H1 (cell line): ENCODE measurements around the gene SLC5A10. TPM values are rescaled to one million over a fixed set of nuclear protein-coding genes. Genes with fewer than 3 reads are reported as not detected.
A peak's percentile ranks its signal among the peaks of the same experiment; 100 is the strongest.

Experiments
- CTCF ChIA-PET: fragments of 300-600 bp; sonication (Branson Sonifier 250); formaldehyde crosslinking; loops from one replicate; lab custom pipeline; 2021; ENCODE audit not compliant: partially characterized antibody; lab: Charles Lee
- POLR2A ChIA-PET: fragments of 300-600 bp; sonication (Branson Sonifier 250); formaldehyde crosslinking; loops from one replicate; lab custom pipeline; 2021; ENCODE audit warnings: inconsistent platforms; ENCODE audit not compliant: partially characterized antibody; lab: Charles Lee
- DNase-seq, 2 experiments: peaks; one replicate each; pipeline versions ENCODE4 v3.0.0 to v3.0.0-alpha.2; 2010 to 2022; ENCODE audit warnings: low spot score in 2 of 2, low read depth in 1 of 2, mixed read lengths in 1 of 2
- FAIRE-seq: peaks from 2 replicates; lab custom pipeline; 2011; peaks lifted over from hg19 to GRCh38; lab: Jason Lieb, UNC
- H2AFZ ChIP-seq: 2 replicates; pipeline ENCODE4 v1.8.1; 2012; ENCODE audit warnings: low read length, inconsistent platforms
- H2AK5ac ChIP-seq: 2 replicates; pipeline ENCODE4 v1.6.1; 2013; ENCODE audit warnings: low read depth, low read length
- H2BK120ac ChIP-seq: replicated peaks from 2 replicates; pipeline ENCODE3; 2013; ENCODE audit warnings: low read depth, low read length, inconsistent platforms
- H2BK12ac ChIP-seq: 2 replicates; pipeline ENCODE4 v1.6.1; 2013; ENCODE audit warnings: low read depth, low read length
- H2BK15ac ChIP-seq: 2 replicates; pipeline ENCODE4 v1.6.1; 2013; ENCODE audit warnings: low read length
- H2BK20ac ChIP-seq: 2 replicates; pipeline ENCODE4 v1.6.1; 2013; ENCODE audit warnings: low read length
- H2BK5ac ChIP-seq: 2 replicates; pipeline ENCODE4 v1.6.1; 2013; ENCODE audit warnings: low read depth, low read length
- H3K14ac ChIP-seq: 2 replicates; pipeline ENCODE4 v1.6.1; 2013; ENCODE audit warnings: inconsistent platforms; ENCODE audit not compliant: insufficient read length
- H3K18ac ChIP-seq: 2 replicates; pipeline ENCODE4 v1.6.1; 2013; ENCODE audit warnings: low read length; ENCODE audit errors: extremely low read depth
- H3K23ac ChIP-seq: 2 replicates; pipeline ENCODE4 v1.6.1; 2013; ENCODE audit warnings: inconsistent platforms; ENCODE audit not compliant: insufficient read length
- H3K23me2 ChIP-seq: 2 replicates; pipeline ENCODE4 v1.6.1; 2013; ENCODE audit warnings: low read depth, low read length
- H3K27ac ChIP-seq: 2 replicates; pipeline ENCODE4 v1.6.1; 2011; ENCODE audit warnings: low read depth, low read length, inconsistent platforms
- H3K27me3 ChIP-seq, 4 experiments: replicated peaks in 1 of 4; 1 replicate in 1 of 4; 2 replicates in 3 of 4; pipeline versions ENCODE4 v1.6.1 to v1.8.1; 2011 to 2013; ENCODE audit warnings: low read length in 3 of 4, mild to moderate bottlenecking in 3 of 4, inconsistent platforms in 2 of 4, mixed read lengths in 2 of 4, moderate library complexity in 1 of 4; ENCODE audit not compliant: control insufficient read depth in 3 of 4, insufficient read depth in 3 of 4; ENCODE audit errors: extremely low read depth in 1 of 4
- H3K36me3 ChIP-seq, 4 experiments: 2 replicates each; pipeline versions ENCODE4 v1.6.1 to v1.8.1; 2011 to 2013; ENCODE audit warnings: mild to moderate bottlenecking in 4 of 4, low read length in 3 of 4, moderate library complexity in 2 of 4, control low read depth in 1 of 4, inconsistent platforms in 1 of 4; ENCODE audit not compliant: insufficient read depth in 4 of 4, control insufficient read depth in 2 of 4
- H3K4ac ChIP-seq: replicated peaks from 2 replicates; pipeline ENCODE3; 2013; ENCODE audit warnings: low read length, low read depth, mixed read lengths, inconsistent platforms; ENCODE audit not compliant: insufficient read length
- H3K4me1 ChIP-seq, 4 experiments: replicated peaks in 1 of 4; 1 replicate in 1 of 4; 2 replicates in 3 of 4; pipeline versions ENCODE4 v1.6.1 to v1.8.1; 2011 to 2013; ENCODE audit warnings: low read length in 3 of 4, inconsistent platforms in 2 of 4, mixed read lengths in 1 of 4; ENCODE audit not compliant: insufficient read depth in 4 of 4, control insufficient read depth in 3 of 4
- H3K4me2 ChIP-seq, 2 experiments: 2 replicates each; pipeline versions ENCODE4 v1.6.1 to v1.8.1; 2011 to 2013; ENCODE audit warnings: low read depth in 2 of 2, low read length in 2 of 2, control low read depth in 1 of 2, inconsistent platforms in 1 of 2, mild to moderate bottlenecking in 1 of 2; ENCODE audit not compliant: insufficient read depth in 1 of 2
- H3K4me3 ChIP-seq, 4 experiments: fragments of 200-600, 300-600 bp in 1 of 4; sonication (generic), shearing (Covaris generic), sonication (Bioruptor Twin) in 1 of 4; 2 replicates each; pipeline versions ENCODE4 v1.5.1 to v1.8.1; 2011 to 2016; ENCODE audit warnings: low read length in 4 of 4, low read depth in 3 of 4, control low read depth in 2 of 4, inconsistent platforms in 2 of 4, mild to moderate bottlenecking in 2 of 4, mixed read lengths in 1 of 4, moderate library complexity in 1 of 4; ENCODE audit not compliant: insufficient read depth in 2 of 4; ENCODE audit errors: extremely low read depth in 1 of 4
- H3K56ac ChIP-seq: replicated peaks from 2 replicates; pipeline ENCODE3; 2013; ENCODE audit warnings: low read depth, mild to moderate bottlenecking, mixed read lengths, low read length, inconsistent platforms; ENCODE audit not compliant: insufficient read length
- H3K79me1 ChIP-seq: 2 replicates; pipeline ENCODE4 v1.6.1; 2013; ENCODE audit warnings: low read depth, low read length, control low read depth
- H3K79me2 ChIP-seq, 2 experiments: 2 replicates each; pipeline versions ENCODE4 v1.6.1 to v1.8.1; 2012 to 2013; ENCODE audit warnings: low read length in 2 of 2, mild to moderate bottlenecking in 2 of 2, inconsistent platforms in 1 of 2; ENCODE audit not compliant: insufficient read depth in 2 of 2, control insufficient read depth in 1 of 2
- H3K9ac ChIP-seq, 4 experiments: replicated peaks in 1 of 4; 1 replicate in 1 of 4; 2 replicates in 3 of 4; pipeline versions ENCODE4 v1.6.1 to v1.8.1; 2011 to 2013; ENCODE audit warnings: low read depth in 3 of 4, low read length in 3 of 4, control low read depth in 2 of 4, mild to moderate bottlenecking in 2 of 4, moderate library complexity in 2 of 4, inconsistent platforms in 1 of 4; ENCODE audit errors: extremely low read depth in 1 of 4
- H3K9me3 ChIP-seq, 2 experiments: 2 replicates each; pipeline versions ENCODE4 v1.6.1 to v1.8.1; 2012 to 2013; ENCODE audit warnings: mild to moderate bottlenecking in 2 of 2, moderate library complexity in 2 of 2, control low read depth in 1 of 2, inconsistent platforms in 1 of 2, low read depth in 1 of 2, low read length in 1 of 2, mixed read lengths in 1 of 2; ENCODE audit not compliant: insufficient read depth in 2 of 2
- H4K20me1 ChIP-seq, 2 experiments: replicated peaks in 1 of 2; 2 replicates each; pipeline versions ENCODE3 to v1.8.1; 2011 to 2013; ENCODE audit warnings: inconsistent platforms in 2 of 2, low read length in 2 of 2, mild to moderate bottlenecking in 1 of 2; ENCODE audit not compliant: insufficient read depth in 2 of 2, control insufficient read depth in 1 of 2
- H4K5ac ChIP-seq: 2 replicates; pipeline ENCODE4 v1.6.1; 2013; ENCODE audit warnings: low read length, low read depth, mixed read lengths, inconsistent platforms; ENCODE audit not compliant: insufficient read length
- H4K8ac ChIP-seq: 2 replicates; pipeline ENCODE4 v1.8.0; 2013; ENCODE audit warnings: mild to moderate bottlenecking, moderate library complexity, low read length, inconsistent platforms; ENCODE audit not compliant: insufficient read depth; ENCODE audit errors: extremely low read depth
- H4K91ac ChIP-seq: replicated peaks from 2 replicates; pipeline ENCODE3; 2013; ENCODE audit warnings: low read length, mixed read lengths, inconsistent platforms; ENCODE audit not compliant: insufficient read length
- CHD1 ChIP-seq: IDR thresholded peaks from 2 replicates; pipeline ENCODE4 v1.6.1; 2012; ENCODE audit warnings: low read depth, low read length, improper control_type of control experiment
- E2F6 ChIP-seq: IDR thresholded peaks from 2 replicates; pipeline ENCODE4 v1.6.1; 2012; ENCODE audit warnings: inconsistent platforms
- WGBS, 2 experiments: shearing (Covaris generic) in 1 of 2; methylation state at CpG; one replicate each; pipeline versions ENCODE4 v1.1.6 to v1.1.7; 2013 to 2015; ENCODE audit warnings: low lambda C conversion rate in 2 of 2, mixed read lengths in 2 of 2, inconsistent platforms in 1 of 2, low coverage in 1 of 2, missing lambda C conversion rate in 1 of 2; ENCODE audit not compliant: insufficient replicate concordance in 2 of 2, insufficient coverage in 1 of 2, insufficient read length in 1 of 2; ENCODE audit errors: extremely low coverage in 1 of 2, missing lambda C conversion rate in 1 of 2; 5-methylcytosine and 5-hydroxymethylcytosine counted together
- polyA plus RNA-seq, 7 experiments: library from polyadenylated mRNA; depleted of rRNA in 3 of 7; stranded (reverse) in 5 of 7; unstranded in 2 of 7; fragments of >200 nt in 5 of 7; fragments of 200-250 nt in 2 of 7; gene quantifications; 1 replicate in 5 of 7; 2 replicates in 1 of 7; 4 replicates in 1 of 7; pipeline versions ENCODE4 v1.2.1 to v1.2.3, GENCODE V29; 2011 to 2013; ENCODE audit warnings: missing spikeins in 2 of 7, mixed read lengths in 2 of 7
- total RNA-seq: library from RNA; stranded (reverse); fragmentation: NEBNext Ultra II Directional; extraction: Animal tissue kit (Norgen Biotek cat#: 25700); gene quantifications from 2 replicates; pipeline ENCODE4 v1.2.1, GENCODE V29; 2021

SLC5A10 gene
- total and polyA plus RNA-seq, 2 of the 8 experiments (the other 6 are each of a cell fraction or from before 2014, with no cell fraction given), result 0.05 to 0.11 TPM

GRCh38 chr17:19014628-19015215 lies 62.8 kb downstream of the SLC5A10 start:
- H3K4me1 ChIP-seq, result peaks cover 0 to 6% (median 2%) of the 10 kb centered on the region in 4 experiments; a peak in 3 of 7 replicates
- no peaks in the 10 kb centered on the region; a peak in 1 of 7 replicates for H3K27me3 ChIP-seq
- H2BK15ac ChIP-seq, result no peak overlapping the region
- no peak overlapping the region for H3K4ac ChIP-seq
- no peak overlapping the region for H3K14ac ChIP-seq
- no peak overlapping the region for H4K8ac ChIP-seq
- H3K36me3 ChIP-seq, result no peaks in the 10 kb centered on the region
- no peaks in the 10 kb centered on the region for H3K79me1 ChIP-seq
- no peak overlapping the region for H3K23ac ChIP-seq
- H4K20me1 ChIP-seq, result no peaks in the 10 kb centered on the region
- FAIRE-seq (no peak), DNase-seq (no peak)
- POLR2A ChIA-PET, result interaction anchor here (1.3 kb wide), 1 partner anchor 17 kb away, joined by 4 read pairs; no protein-coding TSS in a partner anchor
- WGBS, 2 experiments, result 90% methylated on average over 26 of the region's 29 CpGs; no CpG with 5 or more reads in 1 of the 2 experiments
- H4K5ac ChIP-seq, result no peak overlapping the region
- no peak overlapping the region for H3K4me2 ChIP-seq
- H2AK5ac ChIP-seq, result no peak overlapping the region
- H3K27ac ChIP-seq, result no peak overlapping the region
- CTCF ChIA-PET, result interaction anchor here (1.4 to 1.7 kb wide), 3 partner anchors 10 to 53 kb away, joined by 3 to 7 read pairs (median 4); no protein-coding TSS in a partner anchor
- H3K4me3 ChIP-seq, result no peak overlapping the region
- H4K91ac ChIP-seq, result no peak overlapping the region
- no peak overlapping the region for H3K56ac ChIP-seq
- no peak overlapping the region for H2AFZ ChIP-seq
- no peaks in the 10 kb centered on the region for H3K23me2 ChIP-seq
- no peak overlapping the region for H2BK20ac ChIP-seq
- 0 out of 2 replicates have a peak overlapping the region, but pooled peaks have one; percentile 50 for H2BK12ac ChIP-seq
- no peak overlapping the region for H3K18ac ChIP-seq
- no peak overlapping the region for H2BK5ac ChIP-seq
- H3K79me2 ChIP-seq, result no peaks in the 10 kb centered on the region
- no peak overlapping the region for H3K9ac ChIP-seq
- no peak overlapping the region for H2BK120ac ChIP-seq
- no peaks in the 10 kb centered on the region for H3K9me3 ChIP-seq
- TF ChIP-seq CHD1 (no peak), E2F6 (no peak)
